HG02970 (cell line): Measurements from ENCODE around the gene KSR1.
A peak's percentile ranks its signal among the peaks of the same experiment; 100 is the strongest.
"Not testable (repeated sequence)": the region's sequence is repeated elsewhere in the genome, so short reads cannot be mapped to it uniquely, and the experiment has no call there.

Experiments used
- ATAC-seq: cut with Tn5 transposase; IDR thresholded peaks from one replicate; pipeline ENCODE4 v1.9.1; 2021; ENCODE audit warnings: mild to moderate bottlenecking, moderate library complexity, moderate number of reproducible peaks; ENCODE audit not compliant: unreplicated experiment, low FRiP score

KSR1 gene

DNA sequence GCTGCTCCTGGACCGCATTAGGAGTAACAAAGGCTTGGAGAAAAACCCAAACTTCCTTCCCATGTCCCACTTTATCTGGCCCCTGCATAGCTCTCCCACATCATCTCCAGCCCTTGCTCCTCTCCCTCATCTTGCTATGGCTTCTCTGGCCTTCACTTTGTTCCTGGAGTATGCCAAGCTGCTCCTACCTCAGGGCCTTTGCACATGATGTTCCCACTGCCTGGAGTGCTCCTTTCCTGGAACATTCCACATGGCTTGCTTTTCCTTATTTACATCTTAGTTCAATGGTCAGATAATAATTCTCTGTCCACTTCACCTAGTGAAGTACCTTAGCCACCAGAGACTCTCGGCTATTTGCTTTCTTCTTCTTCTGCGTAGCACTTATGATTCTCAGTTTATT, 4.3 kb upstream of the KSR1 start:
- no peak for ATAC-seq

DNA sequence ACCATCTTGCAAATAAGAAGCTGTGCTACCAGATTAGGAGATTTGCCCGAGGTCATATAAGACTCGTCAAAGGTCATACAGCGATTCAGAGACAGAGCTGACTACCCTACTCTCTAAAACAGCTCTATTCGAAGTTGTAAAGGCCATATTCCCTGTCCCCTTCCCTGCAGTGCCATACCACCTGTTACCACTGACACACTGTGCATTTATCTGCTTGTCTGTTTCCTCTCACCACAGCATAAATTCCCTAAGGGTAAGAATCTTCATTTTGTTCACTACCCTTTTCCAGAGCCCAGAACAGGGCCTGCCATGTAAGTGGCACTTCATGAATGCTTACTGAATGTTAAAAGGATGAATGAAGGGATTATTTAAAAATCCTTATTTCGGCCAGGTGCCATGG, 3.4 kb upstream of the KSR1 start:
- no peak for ATAC-seq

DNA sequence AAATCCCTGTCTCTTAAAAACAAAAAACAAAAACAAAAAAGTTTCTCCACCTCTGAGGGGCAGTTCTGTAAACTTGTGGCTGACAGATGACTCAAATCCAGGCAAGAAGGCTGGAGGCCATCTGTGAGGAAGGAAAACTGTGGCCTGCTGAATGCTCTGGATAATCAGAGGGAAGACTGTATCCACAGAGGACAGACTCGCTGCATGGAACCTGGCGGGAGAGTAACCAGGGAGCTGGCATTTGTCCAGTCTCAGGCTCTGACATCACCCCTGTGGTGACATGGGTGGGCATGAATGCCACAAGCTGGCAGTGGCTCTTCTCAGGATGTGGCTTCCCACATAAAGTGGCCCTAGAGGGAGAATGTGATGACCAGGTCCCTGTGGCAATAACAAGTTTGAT, 2.8 kb upstream of the KSR1 start:
- no peak for ATAC-seq

DNA sequence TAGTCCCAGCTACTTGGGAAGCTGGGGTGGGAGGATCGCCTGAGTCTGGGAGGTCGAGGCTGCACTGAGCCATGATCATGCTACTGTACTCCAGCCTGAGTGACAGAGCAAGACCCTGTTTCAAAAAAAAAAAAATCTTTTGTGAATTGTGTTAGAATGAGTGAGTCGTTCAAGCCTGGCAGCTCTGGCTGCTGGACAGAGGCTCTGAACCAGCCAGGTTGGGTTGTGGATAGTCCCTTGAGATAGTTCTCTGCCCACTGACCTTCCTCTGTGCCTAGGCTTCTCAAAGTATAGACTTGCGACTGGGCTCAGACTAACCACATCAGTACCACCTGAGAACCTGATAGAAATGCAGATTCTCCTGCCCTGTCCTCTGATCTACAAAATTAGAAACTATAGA, 2.2 kb upstream of the KSR1 start:
- ATAC-seq: no peak

DNA sequence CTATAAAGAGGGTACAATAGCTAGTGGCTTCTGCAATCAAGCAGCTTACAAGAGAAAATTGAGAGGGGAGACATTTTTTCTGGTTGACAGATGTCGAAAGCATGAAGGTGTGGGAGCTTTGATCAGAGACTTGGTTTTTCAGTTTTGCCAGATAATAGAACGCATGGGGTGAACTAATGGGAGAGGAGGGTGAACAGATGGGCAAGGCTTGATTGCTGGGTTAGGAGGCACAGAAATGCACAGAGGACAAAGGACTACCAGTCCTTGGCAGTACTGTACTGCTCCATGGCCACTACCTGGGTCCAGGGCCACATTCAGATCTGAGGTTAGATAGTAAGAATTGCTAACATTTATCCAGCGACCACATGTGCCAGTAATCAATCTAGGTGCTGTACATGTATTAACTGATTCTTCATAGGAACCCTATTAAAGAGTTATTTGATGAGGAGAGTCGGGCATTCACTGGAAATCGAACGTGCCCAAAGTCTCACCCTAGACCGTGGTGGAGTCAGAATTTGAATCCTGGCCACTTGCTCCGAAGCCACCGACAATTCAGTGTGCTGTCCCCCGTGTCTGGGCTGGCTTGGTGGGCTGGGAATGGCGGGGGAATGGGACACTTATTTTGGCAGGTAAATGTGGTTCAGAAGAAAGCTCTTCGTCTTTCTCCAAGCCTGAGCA, 873 bp upstream of the KSR1 start:
- no peak for ATAC-seq

DNA sequence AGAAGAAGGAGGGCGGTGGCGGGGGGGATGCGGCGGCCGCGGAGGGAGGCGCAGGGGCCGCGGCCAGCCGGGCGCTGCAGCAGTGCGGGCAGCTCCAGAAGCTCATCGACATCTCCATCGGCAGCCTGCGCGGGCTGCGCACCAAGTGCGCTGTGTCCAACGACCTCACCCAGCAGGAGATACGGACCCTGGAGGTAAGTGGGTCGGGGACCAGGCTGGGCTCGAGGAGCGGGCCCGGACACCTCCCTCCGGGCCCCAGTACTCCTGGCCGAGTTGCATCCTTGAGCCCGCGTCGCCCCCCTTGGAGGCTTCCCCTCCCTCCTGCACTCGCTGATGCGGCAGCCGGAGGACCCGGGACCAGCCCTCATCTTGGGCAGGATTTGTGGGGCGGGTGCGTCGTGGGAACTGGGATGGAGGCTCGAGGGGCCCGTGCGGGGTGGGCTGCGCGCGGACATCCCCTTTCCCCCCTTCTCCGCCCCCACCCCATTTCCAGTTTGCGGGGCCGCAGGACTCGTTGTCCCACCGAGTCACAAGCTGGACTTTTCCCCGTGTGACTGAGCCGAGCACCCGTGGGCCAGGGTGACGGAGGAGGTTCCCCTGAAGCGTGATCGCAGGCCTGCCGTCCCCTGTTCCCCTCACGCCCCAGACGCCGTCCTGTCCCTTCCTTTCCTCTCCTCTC, 572 bp downstream of the KSR1 start:
- no peak for ATAC-seq

DNA sequence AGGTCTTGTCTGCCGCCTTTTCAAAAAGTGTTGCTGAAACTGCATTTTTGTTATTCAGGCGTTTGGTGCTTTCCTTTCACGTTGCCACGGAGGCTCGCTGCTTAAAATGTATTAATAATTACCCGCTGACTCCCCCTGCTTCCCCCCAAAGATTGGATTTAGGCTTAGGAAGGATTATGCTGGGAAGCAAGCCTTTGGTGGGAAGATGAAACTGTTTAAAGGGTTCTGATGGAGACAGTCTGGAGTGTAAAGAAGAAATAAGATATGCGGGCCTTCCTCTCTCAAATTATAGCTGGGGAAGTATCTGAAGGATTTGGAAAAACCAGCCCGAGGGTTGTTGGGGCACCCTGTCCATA, 1.1 kb downstream of the KSR1 start:
- no peak for ATAC-seq

DNA sequence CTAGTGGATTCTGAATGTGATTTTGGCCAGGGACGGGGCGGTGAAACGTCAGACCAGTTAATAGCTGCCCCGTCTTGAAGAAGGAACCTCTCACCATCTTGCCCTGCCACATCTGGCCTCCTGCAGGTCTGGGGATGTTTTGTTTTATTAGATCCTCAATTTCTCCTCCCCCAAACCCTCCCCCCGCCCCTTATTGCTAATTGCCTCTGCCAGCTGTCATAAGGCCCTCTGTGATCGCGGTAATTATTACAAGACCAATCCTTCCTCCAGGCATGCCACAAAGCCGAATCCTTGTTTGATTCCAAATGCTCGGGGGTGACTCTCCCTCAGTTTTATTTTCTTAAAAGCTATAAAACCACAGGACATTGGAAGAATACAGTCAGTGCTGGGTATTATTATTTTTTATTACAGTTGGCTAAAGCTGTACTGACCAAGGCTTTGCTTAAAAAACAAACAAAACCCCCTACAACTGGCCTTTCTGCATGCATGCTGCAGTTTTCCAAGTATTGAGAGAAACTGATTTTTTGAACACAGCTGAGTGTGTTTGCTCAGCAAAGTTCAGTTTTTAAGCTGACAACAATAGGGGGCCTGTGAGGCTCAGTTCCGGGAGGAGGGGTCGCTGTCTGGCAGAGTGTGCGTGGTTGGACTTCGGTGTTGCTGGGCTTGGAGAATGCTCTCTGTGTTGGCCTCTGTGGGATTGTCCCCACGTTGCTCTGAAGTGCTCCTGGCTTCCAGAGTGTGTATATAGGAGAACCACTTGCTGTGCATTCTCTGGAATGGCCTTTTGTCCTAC, 1.7 kb downstream of the KSR1 start:
- no peak for ATAC-seq

DNA sequence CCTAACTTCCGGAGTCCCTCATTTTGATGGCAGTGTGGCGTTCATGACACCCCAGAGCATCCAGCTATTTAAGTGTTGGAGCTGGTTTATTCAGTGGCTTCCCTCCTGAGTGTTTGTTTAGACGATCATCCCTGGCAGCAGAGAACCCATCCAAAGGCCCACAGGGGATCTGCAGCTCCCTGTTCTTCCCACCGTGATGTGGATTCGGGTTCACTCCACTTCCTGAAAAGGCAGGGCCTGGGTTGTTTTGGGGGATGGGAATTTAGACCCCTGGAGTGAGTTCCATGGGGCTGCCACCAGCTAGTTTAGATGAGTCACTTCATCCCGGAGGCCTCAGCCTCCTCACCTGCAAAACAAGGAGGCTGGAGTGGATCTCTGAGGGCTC, 2.3 kb downstream of the KSR1 start:
- ATAC-seq: no peak

DNA sequence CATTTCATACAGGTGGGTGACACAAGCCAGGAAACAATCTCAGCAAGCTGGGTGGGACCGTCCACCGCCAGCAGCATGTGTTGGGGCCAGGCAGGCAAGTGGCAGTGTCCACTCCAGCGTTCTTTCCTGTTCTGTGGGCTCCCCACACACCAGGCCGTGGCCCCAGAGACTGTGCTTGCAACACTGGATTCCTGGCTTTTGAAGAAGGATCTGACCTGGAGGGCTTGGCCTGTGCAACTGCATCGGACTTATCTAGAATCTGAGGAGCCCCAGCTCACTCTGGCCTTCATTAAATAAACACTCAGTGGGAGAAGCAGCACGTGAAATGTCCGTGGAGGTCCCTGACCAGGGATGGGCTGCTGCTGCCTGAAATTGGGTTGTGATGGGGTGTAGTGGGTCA, 3.2 kb downstream of the KSR1 start:
- no peak for ATAC-seq

DNA sequence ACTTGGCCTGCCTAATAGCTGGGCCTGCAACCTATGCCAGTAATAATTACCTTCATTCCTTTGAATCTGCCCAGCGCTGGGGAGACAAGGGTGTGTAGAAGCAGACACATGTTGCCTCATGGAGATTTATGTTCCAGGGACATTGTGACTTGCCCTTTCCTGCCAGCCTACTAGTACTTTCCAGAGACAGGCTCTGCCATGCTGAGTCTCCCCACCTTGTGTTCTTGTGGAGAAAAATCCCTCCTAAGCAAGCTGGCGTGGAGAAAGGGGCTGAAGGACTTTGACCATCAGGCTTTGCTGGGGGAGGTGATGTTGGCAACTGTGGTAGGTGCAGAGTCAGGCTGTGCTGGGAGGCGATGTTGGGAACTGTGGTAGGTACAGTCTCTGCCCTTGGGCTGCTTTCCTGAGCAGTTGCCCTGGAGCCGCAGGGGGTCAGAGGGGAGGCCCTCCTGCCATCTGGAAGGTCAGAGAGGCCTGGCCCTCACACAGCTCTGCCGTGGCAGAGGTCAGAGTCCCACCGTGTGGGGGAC, 4.0 kb downstream of the KSR1 start:
- no peak for ATAC-seq

DNA sequence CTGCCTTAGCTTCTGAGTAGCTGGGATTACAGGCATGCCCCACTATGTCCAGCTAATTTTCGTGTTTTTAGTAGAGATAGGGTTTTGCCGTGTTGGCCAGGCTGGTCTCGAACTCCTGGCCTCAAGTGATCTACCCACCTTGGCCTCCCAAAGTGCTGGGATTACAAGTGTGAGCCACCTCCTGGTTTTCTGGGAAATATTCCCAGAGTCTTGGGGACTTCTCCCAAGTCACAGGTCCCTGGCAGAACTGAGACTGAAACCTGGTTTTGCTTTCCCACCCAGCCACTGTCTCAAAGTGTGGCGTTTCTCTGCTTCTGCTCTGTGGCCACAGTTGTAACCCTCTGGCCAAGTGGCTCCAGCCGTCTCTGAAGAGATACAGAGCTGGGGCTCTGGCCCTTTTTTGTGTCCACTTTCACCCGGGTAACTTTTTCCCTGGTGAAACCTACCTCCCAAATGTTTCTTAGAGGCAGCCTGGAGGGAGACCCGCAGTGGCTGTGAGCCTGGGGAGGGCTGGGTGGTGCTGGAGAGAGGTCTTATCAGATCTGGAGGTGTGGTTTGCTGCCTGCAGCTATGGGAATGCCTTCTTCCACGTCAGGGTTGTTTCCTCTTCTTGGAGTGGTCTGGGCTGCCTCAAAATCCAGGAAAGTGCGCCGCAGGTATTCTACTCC, 5.1 kb downstream of the KSR1 start:
- no peak for ATAC-seq

DNA sequence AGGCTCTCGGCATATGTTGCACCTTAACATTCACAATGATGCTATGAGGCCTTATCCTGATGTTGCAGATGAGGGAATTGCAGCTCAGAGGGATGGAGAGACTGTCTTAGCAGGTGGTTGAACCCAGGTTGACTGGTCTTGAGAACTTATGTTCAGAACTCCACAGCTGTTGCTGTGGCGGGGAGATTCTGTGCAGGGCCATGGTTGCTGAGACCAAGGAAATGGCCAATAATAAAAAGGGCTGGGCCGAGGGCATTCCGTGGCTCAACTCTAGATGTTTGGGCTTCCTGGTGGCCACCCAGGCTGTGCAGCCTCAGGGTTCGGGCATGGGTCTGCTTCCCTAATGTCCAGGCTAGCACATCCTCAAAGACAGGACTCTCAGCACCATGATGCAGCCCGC, 5.9 kb downstream of the KSR1 start:
- ATAC-seq: no peak

DNA sequence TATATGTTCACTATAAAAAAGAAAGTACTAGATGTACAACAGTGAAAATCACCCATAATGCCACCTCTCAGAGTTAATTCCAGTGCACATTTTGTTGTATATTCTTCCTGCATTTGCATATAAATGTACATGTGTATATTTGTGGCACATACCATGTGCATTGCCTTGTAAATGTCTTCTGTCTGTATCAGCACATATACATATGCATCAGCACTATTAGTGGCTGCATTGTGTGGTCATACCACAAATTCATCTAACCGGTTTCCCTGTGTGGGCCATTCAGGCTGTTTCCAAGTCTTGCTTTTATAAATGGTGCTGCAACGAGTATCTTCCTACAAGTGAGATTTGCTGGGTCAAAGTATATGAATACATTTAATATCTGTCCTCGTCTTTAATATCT, 6.5 kb downstream of the KSR1 start:
- no peak for ATAC-seq

DNA sequence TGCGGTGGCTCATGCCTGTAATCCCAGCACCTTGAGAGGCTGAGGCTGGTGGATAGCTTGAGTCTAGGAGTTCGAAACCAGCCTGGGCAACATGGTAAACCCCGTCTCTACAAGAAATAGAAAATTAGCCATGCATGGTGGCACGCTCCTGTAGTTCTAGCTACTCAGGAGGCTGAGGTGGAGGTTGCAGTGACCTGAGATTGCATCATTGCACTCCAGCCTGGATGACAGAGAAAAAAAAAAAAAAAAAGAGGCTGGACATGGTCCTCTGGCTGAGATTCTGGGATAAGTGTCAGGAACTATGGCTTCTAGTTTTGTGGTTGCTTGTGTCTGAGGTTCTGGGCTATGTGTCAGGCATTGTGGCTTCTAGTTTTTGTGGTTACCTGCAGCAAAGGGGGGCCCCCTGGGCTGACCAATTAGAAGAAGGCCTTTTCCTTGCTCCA, 7.0 kb downstream of the KSR1 start:
- no peak for ATAC-seq

DNA sequence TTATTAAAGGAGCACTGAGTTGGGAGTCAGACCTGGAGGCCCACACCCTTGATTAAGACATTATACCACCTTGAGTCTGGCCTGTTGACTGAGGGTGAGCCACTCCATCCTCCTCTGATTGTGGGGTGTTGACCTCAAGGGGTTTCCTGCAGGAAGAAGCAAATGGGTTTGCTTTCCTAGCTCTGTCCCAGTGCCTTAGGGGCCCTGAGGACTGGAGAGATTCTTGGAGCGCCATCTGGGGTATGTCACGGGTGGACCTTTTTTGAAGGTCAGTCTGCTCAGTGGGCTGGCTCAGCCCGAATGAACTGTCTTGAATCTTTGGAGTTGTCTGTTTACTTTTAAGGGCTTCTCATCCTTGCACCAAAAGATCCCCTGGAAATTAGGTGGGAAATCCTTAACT, 7.8 kb downstream of the KSR1 start:
- ATAC-seq: not testable (repeated sequence)

DNA sequence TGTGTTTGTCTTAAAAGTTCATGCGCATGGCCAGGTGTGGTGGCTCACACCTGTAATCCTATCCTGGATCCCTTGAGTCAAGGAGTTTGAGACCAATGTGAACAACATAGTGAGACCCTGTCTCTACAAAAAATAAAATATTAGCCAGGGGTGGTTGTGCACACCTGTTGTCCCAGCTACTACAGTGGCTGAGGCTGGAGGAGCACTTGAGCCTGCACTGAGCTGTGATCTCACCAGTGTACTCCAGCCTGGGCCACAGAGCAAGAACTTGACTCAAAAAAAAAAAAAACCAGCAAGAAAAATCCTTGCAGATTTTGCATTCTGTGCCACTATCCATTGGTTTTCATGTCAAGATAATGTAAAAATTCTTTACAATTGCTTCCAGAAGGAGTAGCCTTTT, 8.2 kb downstream of the KSR1 start:
- no peak for ATAC-seq

DNA sequence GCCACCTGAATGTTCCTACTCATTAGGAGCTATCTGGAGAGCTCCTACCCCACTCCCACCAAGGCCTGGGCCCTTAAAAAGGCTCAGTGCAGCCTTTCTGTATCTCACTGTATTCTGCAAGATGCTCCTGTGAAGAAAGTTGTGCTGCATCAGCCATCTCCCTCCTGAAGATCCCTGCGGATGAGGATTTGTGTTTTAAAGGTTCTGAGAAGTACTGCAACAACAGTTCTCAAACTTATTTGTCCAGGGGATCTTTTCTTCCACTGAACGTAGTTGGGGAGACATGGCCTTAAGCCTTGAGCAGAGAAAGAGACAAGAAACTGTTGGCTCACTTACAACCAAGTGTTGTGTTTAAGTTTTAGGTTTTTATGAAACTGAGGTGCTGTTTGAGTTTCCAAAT, 9.6 kb downstream of the KSR1 start:
- ATAC-seq: not testable (repeated sequence)

DNA sequence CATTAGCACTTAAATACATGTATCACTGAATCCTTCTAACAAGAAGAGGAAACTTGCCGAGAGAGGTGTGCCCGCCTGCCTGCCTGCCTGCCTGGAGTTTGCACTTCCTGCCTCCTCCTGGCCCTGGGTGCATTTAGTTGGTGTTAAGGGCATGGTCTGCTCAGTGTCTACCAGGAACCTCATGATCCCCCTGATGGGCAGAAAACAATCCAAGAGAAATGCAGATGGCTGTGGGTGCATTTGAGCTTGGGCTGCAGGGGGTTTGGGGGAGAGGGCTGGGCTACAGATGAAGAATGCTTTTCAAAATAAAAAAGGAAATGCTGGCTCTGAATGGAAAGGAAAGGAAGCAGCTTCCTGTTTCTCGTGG, 10.1 kb downstream of the KSR1 start:
- ATAC-seq: peak; percentile 12

DNA sequence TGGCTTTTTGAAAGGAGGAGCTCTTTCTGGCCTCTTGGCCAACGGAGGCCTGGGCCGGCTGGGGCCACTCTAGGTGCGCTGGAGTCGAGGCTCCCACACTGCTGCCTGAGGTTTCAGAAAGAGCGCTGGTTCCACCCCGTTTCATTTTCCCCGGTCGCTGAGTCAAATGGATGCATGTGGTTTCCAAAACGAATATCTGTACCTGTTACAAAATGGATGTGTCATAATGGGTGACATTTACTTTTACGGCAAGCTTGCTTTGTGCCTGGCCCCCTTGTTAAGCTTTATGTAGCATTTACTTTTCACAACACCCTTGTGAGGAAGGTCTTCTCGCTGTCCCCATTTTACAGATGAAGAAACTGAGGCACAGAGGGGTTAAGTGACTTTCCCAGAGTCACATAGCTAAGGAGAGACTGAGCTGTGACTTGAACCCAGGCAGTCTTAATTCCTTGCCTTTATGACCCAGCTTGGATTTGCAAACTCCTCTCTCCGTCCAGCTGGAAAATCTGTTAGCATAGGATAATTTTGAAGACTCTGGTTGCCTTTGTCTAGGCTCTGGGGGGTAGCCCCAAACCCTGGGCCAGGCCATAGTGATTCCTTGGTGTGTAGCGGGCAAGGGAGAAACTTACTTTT, 10.6 kb downstream of the KSR1 start:
- peak; percentile 53 for ATAC-seq

DNA sequence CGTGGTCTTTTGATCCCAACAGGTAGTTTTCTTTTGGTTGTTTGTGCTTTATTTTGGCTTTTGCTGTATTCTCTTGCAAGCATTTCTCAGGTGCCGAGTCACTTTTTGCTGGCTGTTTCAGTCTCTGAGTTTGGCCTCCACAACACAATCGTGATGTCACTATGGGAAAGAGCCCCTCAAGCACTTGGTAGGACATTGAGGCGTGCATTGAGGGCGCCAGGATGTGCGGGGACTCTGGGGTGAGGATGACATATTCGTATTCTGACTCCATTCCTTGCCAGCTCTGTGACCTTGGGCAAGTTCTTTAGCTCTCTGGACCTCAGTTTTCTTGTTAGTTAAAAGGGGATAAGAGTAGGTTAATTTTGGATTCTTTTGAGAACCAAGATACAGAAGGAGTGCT, 13.0 kb downstream of the KSR1 start:
- no peak for ATAC-seq
